Ishikawa (cell line): ENCODE data around the gene SYT7.

Source experiments
- CEBPB ChIP-seq: IDR thresholded peaks from 2 replicates; pipeline ENCODE4 v1.6.1; 2012
- CREB1 ChIP-seq: IDR thresholded peaks from 2 replicates; pipeline ENCODE4 v1.6.1; 2012; ENCODE audit warnings: low read depth
- EGR1 ChIP-seq: IDR thresholded peaks from 2 replicates; pipeline ENCODE4 v1.6.1; 2012
- EP300 ChIP-seq: IDR thresholded peaks from 2 replicates; pipeline ENCODE4 v1.6.1; 2012; ENCODE audit warnings: borderline replicate concordance
- FOXM1 ChIP-seq: IDR thresholded peaks from 2 replicates; pipeline ENCODE4 v1.6.1; 2012; ENCODE audit warnings: low read depth, borderline replicate concordance
- NFIC ChIP-seq: IDR thresholded peaks from 2 replicates; pipeline ENCODE4 v1.6.1; 2012
- RAD21 ChIP-seq: IDR thresholded peaks from 2 replicates; pipeline ENCODE4 v1.6.1; 2012; ENCODE audit warnings: low read depth
- TAF1 ChIP-seq: IDR thresholded peaks from 2 replicates; pipeline ENCODE4 v1.6.1; 2012; ENCODE audit warnings: low read depth, mild to moderate bottlenecking
- TCF12 ChIP-seq: IDR thresholded peaks from 2 replicates; pipeline ENCODE4 v1.6.1; 2012; ENCODE audit warnings: low read depth
- TEAD4 ChIP-seq: IDR thresholded peaks from 2 replicates; pipeline ENCODE4 v1.6.1; 2012
- YY1 ChIP-seq: IDR thresholded peaks from 2 replicates; pipeline ENCODE4 v1.6.1; 2012; ENCODE audit warnings: low read depth
- ZBTB7A ChIP-seq: IDR thresholded peaks from 2 replicates; pipeline ENCODE4 v1.6.1; 2012; ENCODE audit warnings: low read depth
- TF ChIP-seq, protein P1 (sequence below): IDR thresholded peaks from 2 replicates; pipeline ENCODE4 v1.6.1; 2012
- TF ChIP-seq, protein P2 (sequence below): IDR thresholded peaks from 2 replicates; pipeline ENCODE4 v1.6.1; 2012; ENCODE audit warnings: low read depth, mild to moderate bottlenecking
- TF ChIP-seq, protein P3 (sequence below): IDR thresholded peaks from 2 replicates; pipeline ENCODE4 v1.6.1; 2012

Gene SYT7

DNA sequence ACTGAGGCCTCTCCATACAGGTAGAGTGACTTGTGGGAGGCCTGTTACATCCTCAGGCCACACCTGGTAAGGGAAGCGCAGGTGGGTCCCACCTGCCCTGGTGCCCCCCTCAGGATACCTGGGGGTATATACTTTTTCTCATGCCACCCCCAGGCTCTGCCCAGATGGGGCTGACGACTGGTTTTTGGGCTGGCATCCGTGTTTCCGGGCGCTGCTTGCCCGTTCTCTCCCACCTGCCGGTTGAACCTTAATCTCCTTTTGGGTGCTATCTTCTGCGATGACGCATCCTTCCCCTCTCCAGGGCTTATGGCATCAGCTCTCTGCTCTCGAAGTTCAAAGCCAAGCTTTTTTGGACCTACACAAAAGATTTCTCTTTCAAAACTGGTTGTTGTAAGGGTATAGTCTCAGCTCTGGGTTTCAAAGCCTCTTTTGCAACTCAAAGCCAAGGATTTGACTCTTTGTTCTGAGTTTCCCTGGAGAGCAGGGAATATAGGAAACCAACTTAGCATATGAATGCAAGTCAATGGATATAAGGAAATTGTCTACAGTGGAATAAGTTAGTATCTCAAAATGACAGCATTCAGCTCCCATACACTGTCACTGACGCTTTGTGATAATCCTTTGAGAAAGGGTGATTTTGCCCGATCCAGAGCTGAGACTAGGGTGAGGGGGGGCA is 80.9 kb downstream of the SYT7 start:
- TF ChIP-seq NFIC (no peak), EP300 (no peak), CREB1 (no peak), RAD21 (no peak), TAF1 (no peak), ZBTB7A (no peak), FOXM1 (no peak), TEAD4 (no peak)
- TF ChIP-seq, protein P1, sequence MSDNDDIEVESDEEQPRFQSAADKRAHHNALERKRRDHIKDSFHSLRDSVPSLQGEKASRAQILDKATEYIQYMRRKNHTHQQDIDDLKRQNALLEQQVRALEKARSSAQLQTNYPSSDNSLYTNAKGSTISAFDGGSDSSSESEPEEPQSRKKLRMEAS, result no peak

DNA sequence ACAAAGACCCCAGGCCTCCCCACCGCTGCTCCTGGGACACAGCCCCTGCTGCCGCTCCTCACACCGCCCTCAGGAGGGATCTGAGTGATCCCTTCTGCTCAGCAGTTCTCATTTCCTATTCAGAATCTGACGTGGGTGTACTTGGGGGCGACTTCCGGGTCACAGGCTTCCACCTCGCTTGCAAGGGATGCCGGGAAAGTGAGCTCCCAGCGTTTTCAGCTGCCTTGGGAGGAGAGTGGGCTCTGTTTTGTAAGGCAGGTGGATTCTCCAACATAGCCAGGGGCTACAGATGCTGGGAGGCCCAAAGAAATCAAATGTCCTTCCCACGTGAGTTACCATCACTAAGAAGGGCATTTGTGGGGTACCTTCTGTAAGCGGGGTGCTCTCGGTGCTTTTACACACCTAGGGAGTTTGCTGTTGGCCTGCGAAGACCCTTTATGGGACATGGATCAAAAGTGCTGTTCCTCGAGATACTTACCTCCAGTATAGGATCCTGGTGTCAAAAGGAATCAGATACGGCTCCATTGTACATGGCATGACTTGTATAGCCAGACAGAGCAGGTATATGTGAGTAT is 82.0 kb downstream of the SYT7 start:
- no peak for TF ChIP-seq ZBTB7A
- no peak for TF ChIP-seq CREB1
- TF ChIP-seq EP300, result no peak
- no peak for TF ChIP-seq RAD21
- TF ChIP-seq TEAD4, result no peak
- TF ChIP-seq TCF12, result no peak
- TF ChIP-seq, protein P2, sequence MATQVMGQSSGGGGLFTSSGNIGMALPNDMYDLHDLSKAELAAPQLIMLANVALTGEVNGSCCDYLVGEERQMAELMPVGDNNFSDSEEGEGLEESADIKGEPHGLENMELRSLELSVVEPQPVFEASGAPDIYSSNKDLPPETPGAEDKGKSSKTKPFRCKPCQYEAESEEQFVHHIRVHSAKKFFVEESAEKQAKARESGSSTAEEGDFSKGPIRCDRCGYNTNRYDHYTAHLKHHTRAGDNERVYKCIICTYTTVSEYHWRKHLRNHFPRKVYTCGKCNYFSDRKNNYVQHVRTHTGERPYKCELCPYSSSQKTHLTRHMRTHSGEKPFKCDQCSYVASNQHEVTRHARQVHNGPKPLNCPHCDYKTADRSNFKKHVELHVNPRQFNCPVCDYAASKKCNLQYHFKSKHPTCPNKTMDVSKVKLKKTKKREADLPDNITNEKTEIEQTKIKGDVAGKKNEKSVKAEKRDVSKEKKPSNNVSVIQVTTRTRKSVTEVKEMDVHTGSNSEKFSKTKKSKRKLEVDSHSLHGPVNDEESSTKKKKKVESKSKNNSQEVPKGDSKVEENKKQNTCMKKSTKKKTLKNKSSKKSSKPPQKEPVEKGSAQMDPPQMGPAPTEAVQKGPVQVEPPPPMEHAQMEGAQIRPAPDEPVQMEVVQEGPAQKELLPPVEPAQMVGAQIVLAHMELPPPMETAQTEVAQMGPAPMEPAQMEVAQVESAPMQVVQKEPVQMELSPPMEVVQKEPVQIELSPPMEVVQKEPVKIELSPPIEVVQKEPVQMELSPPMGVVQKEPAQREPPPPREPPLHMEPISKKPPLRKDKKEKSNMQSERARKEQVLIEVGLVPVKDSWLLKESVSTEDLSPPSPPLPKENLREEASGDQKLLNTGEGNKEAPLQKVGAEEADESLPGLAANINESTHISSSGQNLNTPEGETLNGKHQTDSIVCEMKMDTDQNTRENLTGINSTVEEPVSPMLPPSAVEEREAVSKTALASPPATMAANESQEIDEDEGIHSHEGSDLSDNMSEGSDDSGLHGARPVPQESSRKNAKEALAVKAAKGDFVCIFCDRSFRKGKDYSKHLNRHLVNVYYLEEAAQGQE, result no peak
- no peak for TF ChIP-seq TAF1
- TF ChIP-seq NFIC, result no peak

DNA sequence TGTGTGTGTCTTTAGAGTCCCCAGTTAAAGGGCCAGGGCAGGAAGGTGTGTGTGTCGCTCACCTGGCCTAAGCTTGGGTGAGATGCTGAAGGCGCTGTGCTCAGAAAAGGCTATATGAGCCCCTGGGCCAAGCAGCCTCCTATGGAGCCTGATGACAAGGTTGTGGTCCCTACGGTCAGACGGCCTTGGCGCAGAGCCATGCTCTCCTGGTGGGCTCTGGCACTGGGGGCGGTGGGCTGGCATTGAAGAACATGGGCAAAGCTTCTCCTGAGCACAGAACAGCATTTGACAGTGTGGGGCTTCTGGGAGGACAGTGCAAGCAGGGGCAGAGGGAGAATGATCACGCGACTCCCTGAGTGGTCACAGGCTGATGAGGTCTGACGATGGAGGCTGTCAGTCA is 83.0 kb downstream of the SYT7 start:
- TF ChIP-seq CEBPB (no peak), TCF12 (no peak), NFIC (no peak), ZBTB7A (no peak), EP300 (no peak), EGR1 (no peak), FOXM1 (no peak), YY1 (no peak), CREB1 (no peak), TAF1 (no peak), RAD21 (no peak), TEAD4 (no peak)
- TF ChIP-seq, protein P3, sequence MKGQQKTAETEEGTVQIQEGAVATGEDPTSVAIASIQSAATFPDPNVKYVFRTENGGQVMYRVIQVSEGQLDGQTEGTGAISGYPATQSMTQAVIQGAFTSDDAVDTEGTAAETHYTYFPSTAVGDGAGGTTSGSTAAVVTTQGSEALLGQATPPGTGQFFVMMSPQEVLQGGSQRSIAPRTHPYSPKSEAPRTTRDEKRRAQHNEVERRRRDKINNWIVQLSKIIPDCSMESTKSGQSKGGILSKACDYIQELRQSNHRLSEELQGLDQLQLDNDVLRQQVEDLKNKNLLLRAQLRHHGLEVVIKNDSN, result no peak
- TF ChIP-seq, protein P1, result no peak
- TF ChIP-seq, protein P2, result no peak

DNA sequence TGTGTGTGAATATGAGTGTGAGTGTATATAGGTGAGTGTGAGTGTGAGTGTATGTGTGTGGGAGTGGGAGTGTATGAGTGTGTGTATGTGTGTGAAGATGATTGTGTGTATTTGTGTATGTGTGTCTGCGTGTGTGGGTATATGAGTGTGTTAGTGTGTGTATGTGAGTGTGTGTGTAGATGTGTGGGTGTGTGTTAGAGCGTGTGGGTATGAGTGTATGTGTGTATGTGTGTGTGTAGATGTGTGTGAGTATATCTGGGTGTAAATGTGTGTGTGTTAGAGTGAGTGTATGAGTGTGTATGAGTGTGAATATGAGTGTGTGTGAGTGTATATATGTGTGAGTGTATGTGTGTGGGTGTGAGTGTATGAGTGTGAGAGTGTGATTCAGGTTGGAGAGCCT is 83.4 kb downstream of the SYT7 start:
- TF ChIP-seq YY1, result no peak
- TF ChIP-seq FOXM1, result no peak
- TF ChIP-seq, protein P3, result no peak
- TF ChIP-seq, protein P2, result no peak
- TF ChIP-seq TCF12, result no peak
- TF ChIP-seq RAD21, result no peak
- no peak for TF ChIP-seq EGR1
- no peak for TF ChIP-seq EP300
- TF ChIP-seq TEAD4, result no peak
- TF ChIP-seq CREB1, result no peak
